CD4-positive, alpha-beta T cell treated with Interleukin-2 at 100 ng/mL for 4 hours (primary cell): ENCODE data around the gene TMEM45B.
"Not testable (repeated sequence)": the region's sequence is repeated elsewhere in the genome, so short reads cannot be mapped to it uniquely, and the experiment has no call there.

Experiments used
- DNase-seq: peaks from one replicate; pipeline ENCODE4 v3.0.0-alpha.2; 2020; ENCODE audit warnings: low spot score

The TMEM45B gene

DNA sequence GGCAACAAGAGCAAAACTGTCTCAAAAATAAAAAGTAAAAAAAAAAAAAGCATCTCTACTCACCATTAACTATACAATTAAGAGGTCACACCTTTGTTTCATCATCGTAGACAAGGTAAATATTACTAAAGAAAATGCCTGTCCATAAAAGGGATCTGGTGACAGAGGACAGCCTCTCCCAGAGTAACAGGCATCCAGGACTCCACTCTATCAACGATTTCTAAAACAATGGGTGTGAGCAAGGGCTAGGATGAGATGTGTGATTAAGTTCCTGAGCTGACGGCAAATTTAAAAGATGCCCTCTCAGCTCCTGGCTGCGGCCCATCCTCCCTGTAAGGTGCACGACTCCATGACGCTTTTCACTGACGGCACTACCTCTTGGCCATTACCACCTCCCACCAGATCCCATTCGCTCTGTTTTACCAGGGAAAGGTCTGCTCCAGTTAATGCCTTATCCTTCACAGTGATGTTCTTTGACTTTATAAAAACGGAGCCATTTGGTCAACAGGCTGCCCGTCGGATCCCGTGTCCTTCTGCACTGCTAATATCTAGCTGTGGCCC is 2.3 kb upstream of the TMEM45B start:
- no peak for DNase-seq

DNA sequence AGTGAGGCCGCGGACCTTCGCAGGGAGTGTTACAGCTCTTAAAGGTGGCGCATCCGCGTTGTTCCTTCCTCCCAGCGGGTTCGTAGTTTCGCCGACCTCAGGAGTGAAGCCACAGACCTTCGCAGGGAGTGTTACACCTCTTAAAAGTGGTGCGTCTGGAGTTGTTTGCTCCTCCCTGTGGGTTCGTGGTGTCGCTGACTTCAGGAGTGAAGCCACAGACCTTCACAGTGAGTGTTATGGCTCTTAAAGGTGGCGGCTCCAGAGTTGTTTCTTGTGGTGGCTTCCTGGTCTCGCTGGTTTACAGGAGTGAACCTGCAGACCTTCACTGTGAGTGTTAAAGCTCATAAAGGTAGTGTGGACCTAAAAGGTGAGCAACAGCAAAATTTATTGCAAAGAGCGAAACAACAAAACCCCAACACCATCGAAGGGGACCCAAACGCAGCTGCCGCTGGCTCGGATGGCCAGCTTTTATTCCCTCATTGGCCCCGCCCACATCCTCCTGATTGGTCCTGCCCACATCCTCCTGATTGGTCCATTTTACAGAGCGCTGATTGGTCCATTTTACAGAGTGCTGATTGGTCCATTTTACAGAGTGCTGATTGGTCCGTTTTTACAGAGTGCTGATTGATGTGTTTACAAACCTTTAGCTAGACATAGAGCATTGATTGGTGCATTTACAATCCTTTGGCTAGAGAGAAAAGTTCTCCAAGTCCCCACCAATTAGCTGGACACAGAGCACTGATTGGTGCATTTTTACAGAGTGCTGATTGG is 1.2 kb upstream of the TMEM45B start:
- DNase-seq = peak; percentile 73

DNA sequence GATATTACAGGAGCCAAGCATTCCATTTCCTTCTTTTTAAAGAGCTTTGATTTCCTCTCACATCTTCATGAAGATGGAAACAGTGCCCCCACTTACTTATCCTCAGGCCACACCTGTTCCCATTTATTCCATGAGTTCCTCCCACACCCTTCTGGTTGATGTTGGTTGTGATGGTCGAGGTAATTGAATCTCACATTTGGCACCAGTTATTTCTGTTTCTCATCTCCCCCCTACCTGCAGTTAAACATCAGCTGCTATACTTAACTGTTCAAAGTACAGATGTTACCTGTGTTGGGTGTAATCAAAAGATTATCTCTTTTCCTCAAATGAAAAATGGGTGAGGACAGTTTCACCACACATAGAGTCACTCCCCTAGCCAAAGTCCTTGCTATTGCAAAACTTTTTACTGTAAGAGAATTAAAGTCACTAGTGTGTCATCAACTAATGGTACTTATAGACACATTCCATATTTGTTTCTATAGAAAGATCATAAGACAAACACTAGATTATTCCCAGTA is 1.9 kb downstream of the TMEM45B start:
- no peak for DNase-seq

DNA sequence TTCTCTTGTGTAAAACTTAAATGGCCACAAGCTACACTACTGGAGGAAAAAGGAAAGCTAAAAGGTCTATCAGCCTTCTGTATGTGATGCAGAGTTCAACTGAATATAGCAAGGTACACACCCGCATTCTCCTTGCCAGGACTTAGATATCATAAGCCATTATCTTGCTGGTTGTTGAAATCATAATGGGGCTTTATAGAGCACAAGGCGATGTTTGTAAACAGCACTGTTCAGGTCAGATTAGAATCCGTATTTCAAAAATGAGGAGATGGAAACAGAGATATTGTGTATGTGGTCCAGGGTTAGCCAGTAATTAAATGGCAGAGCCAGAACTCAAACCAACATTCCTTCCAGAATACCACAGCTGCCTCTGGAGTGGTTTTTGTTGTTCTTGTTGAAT is 2.6 kb downstream of the TMEM45B start:
- DNase-seq = not testable (repeated sequence)

DNA sequence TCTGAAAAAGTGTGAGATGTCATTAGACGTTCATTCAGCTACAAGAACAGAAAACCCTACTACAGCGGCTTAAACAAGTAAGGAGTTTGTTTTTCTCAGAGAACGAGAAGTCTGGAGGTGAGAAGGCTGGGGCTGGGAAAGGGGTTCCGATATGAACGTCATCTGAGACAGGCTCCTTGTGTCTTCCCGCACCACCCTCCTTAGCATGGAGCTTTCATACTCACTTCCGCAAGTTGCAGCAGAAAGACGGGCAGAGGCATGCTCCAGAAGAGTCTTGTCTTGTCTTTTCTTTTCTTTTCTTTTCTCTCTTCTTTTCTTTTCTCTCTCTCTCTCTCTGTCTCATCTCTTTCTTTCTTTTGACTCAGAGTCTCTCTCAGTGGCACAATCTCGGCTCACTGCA is 3.6 kb downstream of the TMEM45B start:
- DNase-seq = no peak

DNA sequence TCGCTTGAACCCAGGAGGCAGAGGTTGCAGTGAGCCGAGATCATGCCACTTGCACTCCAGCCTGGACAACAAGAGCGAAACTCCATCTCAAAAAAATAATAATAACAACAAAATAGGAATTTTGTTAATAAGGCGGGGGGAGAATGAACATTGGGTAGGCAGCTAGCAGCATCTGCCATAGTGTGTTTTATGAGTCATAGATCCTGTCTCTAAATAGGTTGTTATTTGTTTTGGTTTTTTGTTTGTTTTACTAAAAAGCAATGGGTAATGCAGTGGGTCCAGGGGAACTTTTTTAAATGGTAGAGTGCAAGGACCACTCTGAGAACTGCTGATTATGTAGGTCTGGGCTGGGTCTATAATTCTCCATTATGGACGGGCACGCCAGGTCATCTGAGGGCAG is 4.6 kb downstream of the TMEM45B start:
- not testable (repeated sequence) for DNase-seq

DNA sequence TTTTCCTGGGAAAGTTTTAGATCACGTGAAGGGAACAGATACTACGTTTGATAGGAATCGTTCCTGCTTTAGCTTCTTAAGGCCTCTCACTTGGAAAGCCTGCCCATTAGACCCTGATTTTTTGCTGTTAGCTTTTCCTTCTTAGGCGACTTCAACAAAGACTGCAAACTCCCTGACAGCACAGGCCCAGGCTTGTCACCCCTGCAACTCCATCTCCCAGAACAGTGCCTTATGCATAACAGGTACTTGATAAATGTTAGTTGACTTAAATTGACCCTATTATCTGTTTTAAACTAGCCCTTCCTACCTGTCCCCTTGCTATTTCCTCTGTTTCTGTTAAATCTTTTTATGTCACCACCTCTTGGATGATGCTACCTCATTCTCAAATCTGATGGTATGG is 7.6 kb downstream of the TMEM45B start:
- not testable (repeated sequence) for DNase-seq

DNA sequence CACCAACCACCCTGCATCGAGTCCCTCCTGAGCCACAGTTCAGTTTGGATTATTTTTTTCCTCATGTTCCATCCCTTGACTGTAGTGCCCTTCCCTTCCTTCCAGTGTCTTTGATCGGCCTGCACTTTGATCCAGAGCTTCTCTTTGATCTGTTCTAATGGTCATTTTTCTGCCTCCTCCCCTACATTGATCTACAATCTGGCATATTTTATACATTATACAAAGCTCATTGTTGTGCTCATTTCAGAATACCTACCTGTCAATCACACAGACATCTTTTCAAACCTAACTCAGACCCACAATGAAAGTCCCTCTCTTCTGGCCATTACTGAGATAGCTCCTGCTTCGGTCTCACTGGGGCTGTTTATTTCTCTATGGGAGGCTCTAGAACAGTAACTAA is 8.2 kb downstream of the TMEM45B start:
- not testable (repeated sequence) for DNase-seq

DNA sequence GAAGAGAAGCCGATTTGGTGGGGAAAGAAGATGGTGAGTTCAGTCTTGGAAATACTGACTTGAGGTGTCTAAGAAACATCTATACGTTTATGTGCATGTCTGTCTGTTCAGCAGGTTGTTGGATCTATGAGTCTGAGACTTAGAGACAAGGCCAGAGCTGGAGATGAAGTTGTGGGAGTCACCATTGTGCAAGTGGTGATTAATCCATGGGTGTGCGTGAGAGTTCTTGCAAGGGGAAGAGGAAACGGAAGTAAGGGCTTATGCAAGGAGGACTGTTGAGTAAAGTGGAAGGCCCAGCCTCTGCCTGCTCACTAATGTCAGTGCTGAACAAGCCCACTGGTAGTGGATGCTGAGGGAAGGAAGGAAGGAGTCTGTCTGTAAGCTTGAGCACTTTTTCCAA is 9.7 kb downstream of the TMEM45B start:
- peak; percentile 11 for DNase-seq

DNA sequence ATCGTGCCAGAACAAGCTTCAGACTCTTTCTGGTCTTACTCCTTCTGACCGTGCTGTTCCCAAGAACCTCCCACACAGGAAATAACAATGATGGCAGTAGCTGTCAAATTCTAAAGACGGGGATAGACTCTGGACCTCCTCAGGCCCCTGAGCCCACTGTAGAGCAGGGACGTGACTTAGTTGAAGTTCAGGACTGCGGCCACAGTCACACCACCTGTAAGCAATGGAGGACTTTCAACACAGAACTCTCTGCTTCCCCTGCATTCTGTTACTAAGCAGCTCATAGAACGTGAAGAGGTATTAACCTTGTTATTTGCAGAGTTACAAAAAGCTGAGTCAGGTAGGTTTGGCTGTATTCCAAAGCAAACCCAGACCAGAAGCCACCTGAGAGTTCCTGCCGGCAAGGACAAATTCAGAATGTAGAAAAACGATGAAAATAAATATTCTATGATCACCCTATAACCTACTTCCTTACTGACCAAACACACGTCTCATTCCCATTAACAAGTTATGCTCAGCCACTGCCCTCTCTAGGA is 12.7 kb downstream of the TMEM45B start:
- no peak for DNase-seq

DNA sequence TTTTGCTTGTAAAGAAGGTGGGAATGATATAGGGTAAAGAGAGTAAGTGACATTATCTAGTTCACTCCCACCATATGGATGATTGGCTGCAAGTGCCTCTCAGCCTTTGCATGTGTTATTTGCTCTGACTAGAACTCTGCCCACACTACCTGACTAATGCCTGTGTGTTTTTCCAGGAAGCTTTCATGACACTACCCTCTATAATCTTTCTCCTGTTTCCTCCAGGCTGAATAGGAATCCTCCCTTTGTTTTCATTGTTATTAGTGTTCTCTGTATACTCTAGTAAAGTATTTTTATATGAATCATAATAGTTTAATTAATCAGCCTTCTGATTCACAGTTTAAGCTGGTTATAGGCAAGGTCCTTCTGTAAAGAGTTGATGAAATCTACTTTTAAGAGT is 13.8 kb downstream of the TMEM45B start:
- DNase-seq = not testable (repeated sequence)

DNA sequence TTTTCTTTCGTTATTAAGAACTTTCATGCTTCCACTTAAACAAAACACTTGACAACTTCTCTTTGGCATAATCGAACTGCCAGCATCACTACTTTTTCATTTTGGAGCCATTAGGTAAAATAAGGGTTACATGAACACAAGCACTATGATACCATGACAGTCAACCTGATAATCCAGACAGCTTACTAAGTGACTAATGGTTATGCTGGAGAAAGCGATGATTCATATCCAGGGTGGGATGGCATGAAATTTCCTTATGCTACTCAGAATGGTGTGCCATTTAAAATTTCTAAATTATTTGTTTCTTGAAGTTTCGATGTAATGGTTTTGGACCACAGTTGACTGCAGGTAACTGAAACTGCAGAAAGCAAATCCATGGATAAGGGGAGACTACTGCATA is 15.6 kb downstream of the TMEM45B start:
- not testable (repeated sequence) for DNase-seq

DNA sequence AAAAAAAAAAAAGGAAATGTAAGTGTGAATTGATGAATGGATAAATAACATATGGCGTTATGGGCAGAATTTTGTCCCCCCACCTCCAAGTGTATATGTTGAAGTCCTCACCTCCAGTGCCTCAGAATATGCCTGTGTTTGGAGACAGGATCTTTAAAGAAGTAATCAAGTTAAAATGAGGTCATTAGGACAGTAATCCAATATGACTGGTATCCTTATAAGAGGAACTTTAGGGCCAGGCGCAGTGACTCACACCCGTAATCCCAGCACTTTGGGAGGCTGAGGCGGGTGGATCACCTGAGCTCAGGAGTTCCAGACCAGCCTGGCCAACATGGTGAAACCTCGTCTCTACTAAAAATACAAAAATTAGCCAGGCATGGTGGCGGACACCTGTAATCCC is 17.6 kb downstream of the TMEM45B start:
- DNase-seq = not testable (repeated sequence)

DNA sequence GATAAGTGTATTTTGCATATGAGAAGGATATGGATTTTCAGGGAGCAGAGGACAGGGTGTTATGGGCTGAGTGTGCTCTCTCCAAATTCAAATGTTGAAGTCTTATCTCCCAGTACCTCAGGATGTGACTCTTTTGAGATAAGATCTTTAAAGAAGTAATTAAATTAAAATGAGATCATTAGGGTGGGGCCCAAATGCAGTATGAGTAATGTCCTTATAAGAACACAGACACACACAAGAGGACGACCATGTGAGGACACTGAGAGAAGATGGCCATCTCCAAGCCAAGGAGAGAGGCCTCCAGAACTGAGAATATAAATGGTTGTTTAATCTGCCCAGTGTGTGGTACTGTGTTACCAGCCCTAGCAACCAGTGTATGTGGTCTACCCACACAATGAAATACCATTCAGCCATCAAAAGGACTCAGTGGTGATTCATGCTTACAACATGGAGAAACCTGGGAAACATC is 20.8 kb downstream of the TMEM45B start:
- DNase-seq = not testable (repeated sequence)

DNA sequence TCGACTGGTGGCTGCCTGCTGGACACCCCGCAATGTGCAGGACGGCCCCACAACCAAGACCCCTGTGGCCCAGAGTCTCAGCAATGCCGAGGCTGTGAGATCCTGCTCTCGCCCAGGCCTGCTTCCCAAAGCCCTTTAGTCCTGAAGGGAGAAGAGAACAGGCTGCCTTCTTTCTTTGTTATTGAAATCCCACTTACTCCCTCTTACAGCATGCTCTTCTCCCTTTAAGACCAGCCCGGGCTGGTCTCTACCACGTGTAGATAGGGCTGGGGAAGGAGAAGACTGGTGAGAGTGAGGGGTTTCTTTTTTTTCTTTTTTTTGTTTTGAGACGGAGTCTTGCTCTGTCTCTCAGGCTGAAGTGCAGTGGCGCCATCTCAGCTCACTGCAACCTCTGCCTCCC is 21.3 kb downstream of the TMEM45B start:
- no peak for DNase-seq

DNA sequence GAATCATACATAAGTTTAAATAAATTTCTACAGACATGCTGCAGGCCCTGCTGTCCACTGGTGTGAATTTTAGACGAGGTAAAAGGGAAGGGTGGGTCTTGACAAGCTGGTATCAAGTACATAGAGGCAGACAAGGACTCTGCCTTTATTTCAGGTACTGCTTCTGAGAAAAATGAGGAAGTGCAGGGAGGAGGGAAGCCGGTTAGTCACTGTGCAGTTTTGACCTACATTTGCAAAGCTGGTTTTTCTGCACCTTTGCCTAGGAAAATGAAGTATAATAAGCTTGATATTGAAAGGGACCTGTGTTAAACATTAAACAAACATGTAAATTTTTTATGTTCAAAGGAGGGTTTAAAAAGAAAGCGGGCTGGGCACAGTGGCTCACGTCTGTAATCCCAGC is 24.6 kb downstream of the TMEM45B start:
- DNase-seq = peak; percentile 30

DNA sequence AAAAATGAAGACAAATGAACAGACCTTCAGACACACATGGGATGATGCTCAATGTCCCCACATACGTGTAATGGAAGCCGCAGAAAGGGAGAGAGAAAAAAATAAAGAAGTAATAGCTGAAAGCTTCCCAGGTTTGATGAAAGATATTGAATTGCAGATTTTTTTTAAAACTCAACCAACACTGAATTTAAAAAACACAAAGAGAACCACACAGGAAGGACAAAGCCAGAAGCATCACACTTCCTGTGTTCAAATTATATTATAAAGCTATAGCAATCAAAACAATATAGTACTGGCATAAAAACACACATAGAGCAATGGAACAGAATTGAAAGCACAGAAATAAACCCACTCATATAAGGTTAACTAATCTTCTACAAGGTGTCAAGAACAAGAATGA is 26.5 kb downstream of the TMEM45B start:
- no peak for DNase-seq

DNA sequence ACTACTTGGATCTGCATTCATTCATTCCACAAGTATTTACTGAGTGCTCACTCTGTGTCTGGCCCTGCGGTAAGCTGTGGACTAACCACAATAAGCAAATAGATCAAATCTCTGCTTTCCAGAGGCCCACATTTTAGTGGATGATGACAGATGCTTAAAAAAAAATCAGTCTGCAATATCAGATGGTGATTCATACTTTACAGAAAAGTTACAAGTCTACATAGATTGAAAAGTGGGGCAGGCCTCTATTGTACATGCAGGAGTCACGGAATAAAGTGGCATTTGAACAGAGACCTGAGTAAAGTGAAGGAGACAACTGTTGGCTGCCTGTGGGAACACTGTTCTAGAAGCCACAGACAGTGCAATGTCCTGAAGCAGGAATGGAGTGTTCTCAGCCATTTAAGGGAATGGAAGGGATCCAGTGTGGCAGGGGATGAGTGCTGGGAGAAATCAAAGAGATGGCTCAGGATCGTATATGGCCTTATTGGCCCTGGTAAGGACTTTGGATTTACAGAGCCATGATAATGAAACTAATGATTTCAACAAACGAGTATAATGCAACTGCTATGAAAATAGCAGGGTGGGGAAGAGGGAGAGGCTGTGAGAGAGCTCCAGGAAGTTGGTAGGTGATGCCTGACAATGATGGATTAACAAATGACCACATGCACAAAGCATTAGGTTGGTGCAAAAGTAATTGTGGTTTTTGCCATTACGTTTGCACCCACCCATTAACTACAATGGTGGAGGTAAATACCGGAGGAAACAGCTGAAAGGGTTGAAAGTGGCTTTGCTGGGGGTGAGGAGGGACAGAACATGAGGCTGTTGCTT is 31.1 kb downstream of the TMEM45B start:
- peak; percentile 60 for DNase-seq

DNA sequence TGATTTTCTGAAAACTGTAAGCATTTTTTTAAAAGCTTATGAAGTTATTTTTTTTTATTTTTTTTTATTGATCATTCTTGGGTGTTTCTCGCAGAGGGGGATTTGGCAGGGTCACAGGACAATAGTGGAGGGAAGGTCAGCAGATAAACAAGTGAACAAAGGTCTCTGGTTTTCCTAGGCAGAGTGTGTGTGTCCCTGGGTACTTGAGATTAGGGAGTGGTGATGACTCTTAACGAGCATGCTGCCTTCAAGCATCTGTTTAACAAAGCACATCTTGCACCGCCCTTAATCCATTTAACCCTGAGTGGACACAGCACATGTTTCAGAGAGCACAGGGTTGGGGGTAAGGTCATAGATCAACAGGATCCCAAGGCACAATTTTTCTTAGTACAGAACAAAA is 31.7 kb downstream of the TMEM45B start:
- DNase-seq = not testable (repeated sequence)

DNA sequence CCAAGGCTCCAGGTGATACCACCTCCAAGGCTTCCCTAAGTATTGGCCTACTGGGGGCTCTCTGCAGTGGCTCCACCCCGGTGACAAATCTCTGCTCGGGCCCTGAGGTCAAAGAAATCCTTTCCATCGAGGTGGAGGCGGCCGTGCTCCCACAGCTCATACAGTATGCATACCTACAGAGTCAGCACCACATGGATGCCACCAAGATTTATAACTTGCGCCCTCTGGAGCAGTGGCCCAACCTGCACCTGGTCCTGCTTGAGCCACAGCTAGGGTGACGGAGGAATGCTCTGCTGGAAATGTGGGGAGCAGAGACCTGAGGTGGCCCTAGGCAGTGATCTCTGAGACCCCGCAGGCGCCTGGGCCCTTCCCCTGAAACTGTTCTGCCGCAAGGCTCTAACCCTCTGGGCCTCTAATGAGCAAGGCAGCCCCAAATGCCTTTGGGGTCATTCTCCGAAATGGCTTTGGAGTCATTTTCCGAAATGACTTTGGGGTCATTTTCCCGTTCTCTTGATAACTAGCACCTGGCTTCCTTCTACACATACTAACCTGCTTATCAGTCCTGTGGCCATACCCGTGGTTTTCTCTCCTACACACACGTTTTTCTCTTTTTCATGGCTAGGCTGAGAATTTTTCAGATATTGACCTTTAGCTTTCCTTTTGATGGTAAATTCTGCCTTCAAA is 33.9 kb downstream of the TMEM45B start:
- DNase-seq = no peak

DNA sequence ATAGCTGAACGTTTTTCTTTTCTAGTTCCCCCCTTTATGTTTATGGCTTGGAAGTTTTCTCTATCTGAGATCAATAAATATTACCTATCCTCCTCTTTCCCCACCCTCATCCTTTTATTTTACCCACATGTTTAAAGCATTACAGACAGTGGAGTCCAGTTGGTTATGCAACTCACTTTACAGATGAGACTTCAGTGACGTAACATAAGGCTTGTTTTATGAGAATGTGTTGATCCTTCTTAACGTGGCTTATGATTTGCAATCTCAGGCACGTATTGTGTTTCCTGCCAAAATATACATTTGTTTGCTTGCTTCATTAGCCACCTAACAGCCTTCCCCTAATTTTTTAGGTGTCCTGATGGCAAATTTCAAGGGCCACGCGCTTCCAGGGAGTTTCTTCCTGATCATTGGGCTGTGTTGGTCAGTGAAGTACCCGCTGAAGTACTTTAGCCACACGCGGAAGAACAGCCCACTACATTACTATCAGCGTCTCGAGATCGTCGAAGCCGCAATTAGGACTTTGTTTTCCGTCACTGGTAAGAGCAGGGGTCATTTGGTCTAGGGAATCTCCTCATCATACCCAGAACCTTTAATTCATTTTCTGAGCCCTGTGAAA is 36.6 kb downstream of the TMEM45B start:
- DNase-seq = no peak
